ENCODE results near the gene CCDC8.
"Not testable (repeated sequence)": the region's sequence is repeated elsewhere in the genome, so short reads cannot be mapped to it uniquely, and the experiment has no call there.

CCDC8 gene

GRCh38 chr19:46376241-46377153, 36.9 kb downstream of the CCDC8 start:
- DNase-seq = no peak

- DNase-seq = not testable (repeated sequence)
Observed at GRCh38 chr19:46375476-46376067, 37.8 kb downstream of the CCDC8 start.

GRCh38 chr19:46374536-46375475, 38.6 kb downstream of the CCDC8 start:
- DNase-seq = no peak

GRCh38 chr19:46373491-46374359, 39.6 kb downstream of the CCDC8 start:
- DNase-seq = peak; percentile 96

- no peak for DNase-seq
Observed at GRCh38 chr19:46372901-46373490, 40.4 kb downstream of the CCDC8 start.

- no peak for DNase-seq
Observed at GRCh38 chr19:46371371-46371901, 41.9 kb downstream of the CCDC8 start.

GRCh38 chr19:46369817-46370216, 43.5 kb downstream of the CCDC8 start:
- DNase-seq = no peak

GRCh38 chr19:46368116-46368515, 45.2 kb downstream of the CCDC8 start:
- DNase-seq = no peak

- DNase-seq = no peak
Observed at GRCh38 chr19:46367426-46367825, 45.9 kb downstream of the CCDC8 start.

- no peak for DNase-seq
Observed at GRCh38 chr19:46366620-46367292, 46.6 kb downstream of the CCDC8 start.

GRCh38 chr19:46365561-46365960, 47.8 kb downstream of the CCDC8 start:
- DNase-seq = no peak

GRCh38 chr19:46364359-46364758, 49.0 kb downstream of the CCDC8 start:
- no peak for DNase-seq

GRCh38 chr19:46361915-46362314, 51.4 kb downstream of the CCDC8 start:
- DNase-seq = no peak
